ENCODE measurements around the gene HRK. TPM values are rescaled to one million over a fixed set of nuclear protein-coding genes. Genes with fewer than 3 reads are reported as not detected.

Gene HRK
- total and polyA plus RNA-seq, 2 of the 8 experiments (the other 6 are each of a cell fraction or from before 2014, with no cell fraction given), result 1.6 to 2.7 TPM

DNA sequence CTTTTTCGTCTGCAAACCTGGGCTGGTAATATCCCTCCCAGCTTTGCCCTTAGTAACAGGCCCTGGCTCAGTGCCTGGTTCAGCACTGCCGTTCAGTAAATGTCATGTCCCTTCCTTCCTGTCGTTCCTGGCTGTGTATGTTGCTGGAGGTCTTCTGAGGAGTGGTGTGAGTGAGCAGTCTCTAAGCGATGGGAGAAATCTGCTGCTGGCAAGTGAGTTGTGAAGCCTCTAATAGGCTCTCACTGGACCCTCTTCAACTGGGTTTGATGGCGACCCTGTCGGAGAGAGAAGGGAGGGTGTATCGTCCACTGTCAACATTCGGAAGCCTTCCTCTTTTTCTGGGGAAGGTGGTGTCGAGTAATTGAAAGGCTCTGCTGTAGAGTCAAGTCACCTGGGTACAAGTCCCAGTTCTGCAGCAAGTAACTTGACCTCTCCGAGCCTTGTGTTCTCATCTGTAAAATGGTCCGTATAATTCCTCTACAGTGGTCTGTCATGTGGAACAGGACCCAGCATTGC is 62.8 kb downstream of the HRK start:
- Histone ChIP-seq H3K4me2 (ENCODE audit: insufficient read depth in 1 of 2, low read depth in 2 of 2, low read length in 2 of 2) (peak overlapping the region; percentile 91 to 97), H3K23me2 (ENCODE audit: low read depth, low read length) (peaks cover 4% of the 10 kb centered on the region; the same call in 1 of the 2 replicates), H2AK5ac (ENCODE audit: low read depth, low read length) (peak overlapping the region; percentile 17; the same call in 1 of the 2 replicates), H4K8ac (ENCODE audit: extremely low read depth, insufficient read depth, low read length) (peak overlapping the region; percentile 98; the same call in 1 of the 2 replicates), H4K91ac (replicated peaks; ENCODE audit: insufficient read length, low read length) (no peak overlapping the region), H3K9me3 (ENCODE audit: insufficient read depth in 2 of 2, low read depth in 1 of 2, low read length in 1 of 2) (no peaks in the 10 kb centered on the region), H3K9ac (replicated peaks in 1 of 4; ENCODE audit: extremely low read depth in 1 of 4, low read depth in 3 of 4, low read length in 3 of 4) (peak overlapping the region; percentile 84 to 98 (median 94)), H3K79me1 (ENCODE audit: low read depth, low read length) (no peaks in the 10 kb centered on the region), H2AFZ (ENCODE audit: low read length) (peak overlapping the region; percentile 99; the same call in 1 of the 2 replicates), H4K20me1 (replicated peaks in 1 of 2; ENCODE audit: control insufficient read depth in 1 of 2, insufficient read depth in 2 of 2, low read length in 2 of 2) (no peaks in the 10 kb centered on the region), H3K14ac (ENCODE audit: insufficient read length) (no peak overlapping the region), H3K4ac (replicated peaks; ENCODE audit: insufficient read length, low read depth, low read length) (no peak overlapping the region), H2BK120ac (replicated peaks; ENCODE audit: low read depth, low read length) (no peak overlapping the region), H2BK5ac (ENCODE audit: low read depth, low read length) (peak overlapping the region; percentile 82; the same call in 1 of the 2 replicates), H3K56ac (replicated peaks; ENCODE audit: insufficient read length, low read depth, low read length) (no peak overlapping the region), H3K4me1 (replicated peaks in 1 of 4; ENCODE audit: control insufficient read depth in 3 of 4, insufficient read depth in 4 of 4, low read length in 3 of 4) (peaks cover 1 to 7% (median 5%) of the 10 kb centered on the region in 4 experiments; a peak in 4 of 7 replicates), H4K5ac (ENCODE audit: insufficient read length, low read depth, low read length) (no peak overlapping the region), H3K4me3 (ENCODE audit: extremely low read depth in 1 of 4, insufficient read depth in 2 of 4, low read depth in 3 of 4, low read length in 4 of 4) (peak overlapping the region; percentile 83 to 96 (median 92)), H3K36me3 (ENCODE audit: control insufficient read depth in 2 of 4, insufficient read depth in 4 of 4, low read length in 3 of 4) (no peaks in the 10 kb centered on the region; a peak in 2 of 8 replicates), H2BK12ac (ENCODE audit: low read depth, low read length) (no peak overlapping the region; the same call in 1 of the 2 replicates), H3K23ac (ENCODE audit: insufficient read length) (no peak overlapping the region), H3K79me2 (ENCODE audit: control insufficient read depth in 1 of 2, insufficient read depth in 2 of 2, low read length in 2 of 2) (no peaks in the 10 kb centered on the region), H2BK15ac (ENCODE audit: low read length) (no peak overlapping the region), H2BK20ac (ENCODE audit: low read length) (no peak overlapping the region), H3K27ac (ENCODE audit: low read depth, low read length) (peak overlapping the region; percentile 94; the same call in 1 of the 2 replicates), H3K18ac (ENCODE audit: extremely low read depth, low read length) (no peak overlapping the region), H3K27me3 (replicated peaks in 1 of 4; ENCODE audit: control insufficient read depth in 3 of 4, extremely low read depth in 1 of 4, insufficient read depth in 3 of 4, low read length in 3 of 4) (no peaks in the 10 kb centered on the region)
- FAIRE-seq, result no peak
- DNase-seq (ENCODE audit: low read depth in 1 of 2, low spot score in 2 of 2), result no peak
- CTCF ChIA-PET (ENCODE audit: partially characterized antibody), result interaction anchor here (0.6 kb wide), 1 partner anchor 170 kb away, joined by 3 read pairs; no protein-coding TSS in a partner anchor
- 79% methylated on average over 11 of the region's 11 CpGs; no CpG with 5 or more reads in 1 of the 2 experiments for WGBS, 2 experiments (ENCODE audit: extremely low coverage in 1 of 2, insufficient coverage in 1 of 2, insufficient read length in 1 of 2, insufficient replicate concordance in 2 of 2, low coverage in 1 of 2, low lambda C conversion rate in 2 of 2, missing lambda C conversion rate in 1 of 2)
- POLR2A ChIA-PET (ENCODE audit: partially characterized antibody), result interaction anchor here (0.7 to 1.0 kb wide), 4 partner anchors 8 to 324 kb away, joined by 3 to 4 read pairs (median 3); no protein-coding TSS in a partner anchor
- TF ChIP-seq PHF8 (conservative IDR thresholded peaks at IDR 0.05; ENCODE audit: low read depth, low read length) (no peak), SP2 (IDR thresholded peaks at IDR 0.05; ENCODE audit: low read length) (no peak), ASH2L (IDR thresholded peaks at IDR 0.05; ENCODE audit: low read length) (no peak), SAP30 (IDR thresholded peaks at IDR 0.05; ENCODE audit: insufficient read depth, insufficient replicate concordance, low read length) (no peak), YY1 (IDR thresholded peaks at IDR 0.05; ENCODE audit: low read depth, low read length) (no peak)
- TF ChIP-seq, protein P1, sequence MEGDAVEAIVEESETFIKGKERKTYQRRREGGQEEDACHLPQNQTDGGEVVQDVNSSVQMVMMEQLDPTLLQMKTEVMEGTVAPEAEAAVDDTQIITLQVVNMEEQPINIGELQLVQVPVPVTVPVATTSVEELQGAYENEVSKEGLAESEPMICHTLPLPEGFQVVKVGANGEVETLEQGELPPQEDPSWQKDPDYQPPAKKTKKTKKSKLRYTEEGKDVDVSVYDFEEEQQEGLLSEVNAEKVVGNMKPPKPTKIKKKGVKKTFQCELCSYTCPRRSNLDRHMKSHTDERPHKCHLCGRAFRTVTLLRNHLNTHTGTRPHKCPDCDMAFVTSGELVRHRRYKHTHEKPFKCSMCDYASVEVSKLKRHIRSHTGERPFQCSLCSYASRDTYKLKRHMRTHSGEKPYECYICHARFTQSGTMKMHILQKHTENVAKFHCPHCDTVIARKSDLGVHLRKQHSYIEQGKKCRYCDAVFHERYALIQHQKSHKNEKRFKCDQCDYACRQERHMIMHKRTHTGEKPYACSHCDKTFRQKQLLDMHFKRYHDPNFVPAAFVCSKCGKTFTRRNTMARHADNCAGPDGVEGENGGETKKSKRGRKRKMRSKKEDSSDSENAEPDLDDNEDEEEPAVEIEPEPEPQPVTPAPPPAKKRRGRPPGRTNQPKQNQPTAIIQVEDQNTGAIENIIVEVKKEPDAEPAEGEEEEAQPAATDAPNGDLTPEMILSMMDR (IDR thresholded peaks at IDR 0.05; ENCODE audit: control extremely low read depth in 1 of 3, insufficient read depth in 1 of 3, low read depth in 1 of 3, low read length in 3 of 3), result no peak
